ENCODE measurements around the gene ANKFY1. TPM values are rescaled to one million over a fixed set of nuclear protein-coding genes. Genes with fewer than 3 reads are reported as not detected.
A peak's percentile ranks its signal among the peaks of the same experiment; 100 is the strongest.

The ANKFY1 gene
- total and polyA plus RNA-seq, 5 donors from 2014 or later: 9.9 to 61.0 (median 11.3) TPM

DNA sequence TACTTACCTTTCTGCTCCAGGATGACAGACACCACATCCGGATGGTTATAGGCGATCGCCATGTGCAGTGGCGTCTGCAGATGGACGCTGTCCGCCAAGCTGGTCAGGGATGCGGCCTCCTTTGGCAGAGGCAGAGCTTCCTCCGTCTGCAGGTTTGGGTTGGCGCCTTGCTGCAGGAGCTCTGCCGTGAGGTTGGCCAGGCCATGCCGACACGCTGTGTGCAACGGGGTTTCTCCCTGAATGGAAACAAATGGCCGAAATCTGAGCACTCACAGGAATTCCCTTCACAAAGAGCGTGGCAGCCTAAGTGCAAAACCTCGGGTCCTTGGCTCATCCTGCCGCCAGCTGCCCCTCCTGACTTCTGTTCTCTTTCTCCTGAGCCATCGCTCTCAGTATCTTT, 79.0 kb downstream of the ANKFY1 start:
- Mint-ChIP-seq H3K4me1 (peaks cover 0 to 2% (median 0%) of the 10 kb centered on the region in 4 donors), H3K27me3 (no peaks in the 10 kb centered on the region), H3K4me3 (no peak overlapping the region), H3K36me3 (peaks cover 39% of the 10 kb centered on the region), H3K27ac (no peak overlapping the region), H3K9me3 (no peaks in the 10 kb centered on the region)
- Histone ChIP-seq H3K27ac (ENCODE audit: insufficient read depth, low read length, poor library complexity, severe bottlenecking) (no peak overlapping the region), H3K4me3 (ENCODE audit: low read depth, low read length) (no peak overlapping the region), H3K36me3 (ENCODE audit: control insufficient read depth, insufficient read depth, low read length) (peaks cover 75% of the 10 kb centered on the region), H3K4me1 (ENCODE audit: control insufficient read depth, insufficient read depth, low read length, poor library complexity, severe bottlenecking) (no peaks in the 10 kb centered on the region), H3K27me3 (ENCODE audit: control insufficient read depth, insufficient read depth, low read length) (no peaks in the 10 kb centered on the region), H3K9me3 (ENCODE audit: control insufficient read depth in 2 of 2, low read length in 2 of 2) (no peaks in the 10 kb centered on the region)
- DNase-seq (no peak), ATAC-seq (ENCODE audit: low read depth in 2 of 2) (no peak)

DNA sequence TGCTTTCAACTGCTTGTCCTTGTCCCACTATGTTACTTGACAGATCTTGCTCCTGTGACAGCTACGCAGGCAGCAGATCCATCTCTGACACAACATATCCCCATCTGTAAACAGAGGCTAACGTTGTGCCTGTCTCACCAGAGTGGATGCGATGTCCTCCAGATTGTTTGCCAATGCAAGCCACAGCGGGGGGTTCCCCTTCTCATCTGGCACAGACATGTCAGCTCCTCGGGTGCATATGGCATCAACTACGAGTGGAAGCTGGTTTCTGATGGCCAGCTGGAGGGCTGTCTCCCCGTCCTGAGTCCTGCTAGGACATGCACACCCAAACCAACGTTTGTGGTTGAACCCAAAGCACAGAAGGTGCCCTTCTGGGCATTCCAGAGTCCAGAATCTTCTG, 81.7 kb downstream of the ANKFY1 start:
- no peak overlapping the region for H3K4me3 Mint-ChIP-seq
- DNase-seq (no peak), ATAC-seq (ENCODE audit: low read depth in 2 of 2) (no peak)
- peaks cover 62% of the 10 kb centered on the region for H3K36me3 Mint-ChIP-seq
- peaks cover 6% of the 10 kb centered on the region for H3K4me1 ChIP-seq (ENCODE audit: control insufficient read depth, insufficient read depth, low read length, poor library complexity, severe bottlenecking)
- H3K27ac ChIP-seq (ENCODE audit: insufficient read depth, low read length, poor library complexity, severe bottlenecking): no peak overlapping the region
- peaks cover 79% of the 10 kb centered on the region for H3K36me3 ChIP-seq (ENCODE audit: control insufficient read depth, insufficient read depth, low read length)
- no peaks in the 10 kb centered on the region for H3K27me3 ChIP-seq (ENCODE audit: control insufficient read depth, insufficient read depth, low read length)
- peaks cover 0 to 12% (median 10%) of the 10 kb centered on the region in 4 donors for H3K4me1 Mint-ChIP-seq
- no peak overlapping the region for H3K4me3 ChIP-seq (ENCODE audit: low read depth, low read length)
- no peaks in the 10 kb centered on the region for H3K9me3 ChIP-seq (ENCODE audit: control insufficient read depth in 2 of 2, low read length in 2 of 2)
- H3K27me3 Mint-ChIP-seq: no peaks in the 10 kb centered on the region
- no peaks in the 10 kb centered on the region for H3K9me3 Mint-ChIP-seq
- no peak overlapping the region for H3K27ac Mint-ChIP-seq

DNA sequence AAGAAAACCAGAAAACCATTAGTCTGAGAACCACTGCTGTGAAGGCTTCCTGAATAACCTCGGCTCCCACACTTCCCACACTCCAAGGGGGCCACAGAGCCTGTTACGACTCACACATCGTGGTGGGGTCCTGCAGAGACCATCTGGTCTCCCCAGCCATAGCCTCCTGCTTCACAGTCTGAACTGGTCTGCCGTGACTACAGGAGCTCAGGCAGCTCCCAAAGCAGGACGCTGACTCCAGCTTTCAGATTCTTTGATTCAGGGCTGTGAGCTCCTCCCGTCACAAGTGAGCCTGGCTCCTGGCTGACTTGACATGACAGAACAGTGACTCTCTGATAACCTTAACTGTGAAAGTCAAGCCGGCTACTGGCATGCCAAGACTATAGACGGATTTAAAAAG, 83.0 kb downstream of the ANKFY1 start:
- peaks cover 57% of the 10 kb centered on the region for H3K36me3 Mint-ChIP-seq

DNA sequence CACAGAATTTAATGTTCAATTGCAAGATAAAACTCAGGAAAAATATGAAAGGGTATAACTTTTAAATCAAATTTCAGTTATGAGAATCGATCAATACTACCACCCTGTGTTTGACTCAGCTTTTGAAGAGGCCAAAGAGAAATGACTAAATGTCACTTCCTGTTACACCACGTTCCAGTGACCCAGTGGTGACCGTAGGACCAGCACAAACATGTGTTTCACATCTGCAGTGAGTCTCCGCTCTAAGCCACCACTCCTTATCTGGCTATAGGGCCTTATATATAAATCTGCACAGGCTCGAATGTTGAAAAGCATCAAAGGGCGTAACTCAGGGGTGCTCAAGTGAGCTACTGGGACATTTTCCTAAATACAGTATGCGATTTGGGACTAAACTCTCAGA, 84.7 kb downstream of the ANKFY1 start:
- Histone ChIP-seq H3K27ac (ENCODE audit: insufficient read depth, low read length, poor library complexity, severe bottlenecking) (no peak overlapping the region), H3K36me3 (ENCODE audit: control insufficient read depth, insufficient read depth, low read length) (peaks cover 65% of the 10 kb centered on the region), H3K9me3 (ENCODE audit: control insufficient read depth in 2 of 2, low read length in 2 of 2) (no peaks in the 10 kb centered on the region), H3K4me1 (ENCODE audit: control insufficient read depth, insufficient read depth, low read length, poor library complexity, severe bottlenecking) (peaks cover 35% of the 10 kb centered on the region), H3K27me3 (ENCODE audit: control insufficient read depth, insufficient read depth, low read length) (no peaks in the 10 kb centered on the region), H3K4me3 (ENCODE audit: low read depth, low read length) (no peak overlapping the region)
- no peaks in the 10 kb centered on the region for H3K27me3 Mint-ChIP-seq
- H3K4me3 Mint-ChIP-seq: peak overlapping the region in 1 of 4 donors; percentile 28
- peaks cover 5 to 42% (median 34%) of the 10 kb centered on the region in 4 donors for H3K4me1 Mint-ChIP-seq
- ATAC-seq (ENCODE audit: low read depth in 2 of 2): no peak
- no peaks in the 10 kb centered on the region for H3K9me3 Mint-ChIP-seq
- peak overlapping the region in 2 of 3 donors; percentile 72 to 77 for H3K27ac Mint-ChIP-seq
- DNase-seq: no peak
- peaks cover 56% of the 10 kb centered on the region for H3K36me3 Mint-ChIP-seq

More for the DNA sequence above, 83.0 kb downstream of the ANKFY1 start:
- Mint-ChIP-seq H3K9me3 (no peaks in the 10 kb centered on the region), H3K4me3 (no peak overlapping the region), H3K27ac (no peak overlapping the region), H3K4me1 (peaks cover 0 to 25% (median 22%) of the 10 kb centered on the region in 4 donors), H3K27me3 (no peaks in the 10 kb centered on the region)
- ATAC-seq (ENCODE audit: low read depth in 2 of 2) (no peak), DNase-seq (no peak)
- Histone ChIP-seq H3K27ac (ENCODE audit: insufficient read depth, low read length, poor library complexity, severe bottlenecking) (no peak overlapping the region), H3K36me3 (ENCODE audit: control insufficient read depth, insufficient read depth, low read length) (peaks cover 73% of the 10 kb centered on the region), H3K27me3 (ENCODE audit: control insufficient read depth, insufficient read depth, low read length) (no peaks in the 10 kb centered on the region), H3K9me3 (ENCODE audit: control insufficient read depth in 2 of 2, low read length in 2 of 2) (no peaks in the 10 kb centered on the region), H3K4me3 (ENCODE audit: low read depth, low read length) (no peak overlapping the region), H3K4me1 (ENCODE audit: control insufficient read depth, insufficient read depth, low read length, poor library complexity, severe bottlenecking) (peaks cover 18% of the 10 kb centered on the region)

DNA sequence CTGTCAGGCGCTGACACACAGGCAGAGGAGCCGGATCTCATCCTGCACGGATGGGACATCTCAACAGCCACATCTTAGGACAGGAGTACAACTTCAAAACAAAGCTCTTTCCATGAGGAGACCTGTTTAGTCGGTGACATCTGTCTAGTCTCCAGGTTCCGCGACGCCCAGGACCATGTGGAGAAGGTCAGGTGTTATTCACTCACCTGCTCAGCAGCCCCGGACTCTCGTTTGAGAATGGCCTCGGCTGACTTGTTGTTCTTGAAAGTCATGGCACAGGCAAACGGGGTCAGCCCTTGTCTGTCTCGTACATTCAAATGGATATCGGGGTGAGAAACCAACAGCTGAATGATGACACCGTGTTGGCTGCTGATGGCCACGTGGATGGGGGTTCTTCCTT, 85.1 kb downstream of the ANKFY1 start:
- no peak overlapping the region for H3K4me3 ChIP-seq (ENCODE audit: low read depth, low read length)
- Mint-ChIP-seq H3K27ac (peak overlapping the region; percentile 48 to 93 (median 77)), H3K36me3 (peaks cover 53% of the 10 kb centered on the region), H3K4me3 (peak overlapping the region in 1 of 4 donors; percentile 9), H3K4me1 (peaks cover 6 to 46% (median 37%) of the 10 kb centered on the region in 4 donors), H3K9me3 (no peaks in the 10 kb centered on the region), H3K27me3 (no peaks in the 10 kb centered on the region)
- peaks cover 39% of the 10 kb centered on the region for H3K4me1 ChIP-seq (ENCODE audit: control insufficient read depth, insufficient read depth, low read length, poor library complexity, severe bottlenecking)
- peaks cover 65% of the 10 kb centered on the region for H3K36me3 ChIP-seq (ENCODE audit: control insufficient read depth, insufficient read depth, low read length)
- no peaks in the 10 kb centered on the region for H3K27me3 ChIP-seq (ENCODE audit: control insufficient read depth, insufficient read depth, low read length)
- ATAC-seq (ENCODE audit: low read depth in 2 of 2) (no peak), DNase-seq (no peak)
- no peak overlapping the region for H3K27ac ChIP-seq (ENCODE audit: insufficient read depth, low read length, poor library complexity, severe bottlenecking)
- no peaks in the 10 kb centered on the region for H3K9me3 ChIP-seq (ENCODE audit: control insufficient read depth in 2 of 2, low read length in 2 of 2)

DNA sequence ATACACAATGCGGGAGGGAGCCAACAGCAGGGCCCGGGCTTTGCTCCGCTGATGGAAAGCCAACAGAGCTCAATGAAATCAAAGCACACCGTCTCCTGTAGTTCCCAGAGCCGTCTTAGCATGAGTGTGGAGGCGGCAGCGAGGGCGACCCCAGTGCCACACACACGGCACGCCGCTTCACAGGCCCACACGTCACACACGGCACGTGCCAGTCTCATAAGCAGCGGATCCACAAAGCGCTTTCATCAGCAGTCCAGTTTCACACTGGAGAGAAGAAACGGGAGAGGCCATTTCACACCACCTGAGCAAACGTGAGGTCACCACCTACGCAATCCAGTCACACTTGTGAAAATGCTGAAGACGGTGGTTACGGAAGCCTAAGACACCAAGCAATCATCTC, 86.0 kb downstream of the ANKFY1 start:
- H3K4me3 ChIP-seq (ENCODE audit: low read depth, low read length): no peak overlapping the region
- peaks cover 44% of the 10 kb centered on the region for H3K4me1 ChIP-seq (ENCODE audit: control insufficient read depth, insufficient read depth, low read length, poor library complexity, severe bottlenecking)
- H3K27me3 ChIP-seq (ENCODE audit: control insufficient read depth, insufficient read depth, low read length): no peaks in the 10 kb centered on the region
- H3K36me3 Mint-ChIP-seq: peaks cover 47% of the 10 kb centered on the region
- H3K4me1 Mint-ChIP-seq: peaks cover 6 to 47% (median 37%) of the 10 kb centered on the region in 4 donors
- H3K4me3 Mint-ChIP-seq: no peak overlapping the region
- H3K27ac ChIP-seq (ENCODE audit: insufficient read depth, low read length, poor library complexity, severe bottlenecking): no peak overlapping the region
- peak overlapping the region in 2 of 3 donors; percentile 93 to 98 for H3K27ac Mint-ChIP-seq
- no peaks in the 10 kb centered on the region for H3K9me3 Mint-ChIP-seq
- DNase-seq (no peak), ATAC-seq (ENCODE audit: low read depth in 2 of 2) (no peak)
- H3K36me3 ChIP-seq (ENCODE audit: control insufficient read depth, insufficient read depth, low read length): peaks cover 63% of the 10 kb centered on the region
- no peaks in the 10 kb centered on the region for H3K9me3 ChIP-seq (ENCODE audit: control insufficient read depth in 2 of 2, low read length in 2 of 2)
- no peaks in the 10 kb centered on the region for H3K27me3 Mint-ChIP-seq

DNA sequence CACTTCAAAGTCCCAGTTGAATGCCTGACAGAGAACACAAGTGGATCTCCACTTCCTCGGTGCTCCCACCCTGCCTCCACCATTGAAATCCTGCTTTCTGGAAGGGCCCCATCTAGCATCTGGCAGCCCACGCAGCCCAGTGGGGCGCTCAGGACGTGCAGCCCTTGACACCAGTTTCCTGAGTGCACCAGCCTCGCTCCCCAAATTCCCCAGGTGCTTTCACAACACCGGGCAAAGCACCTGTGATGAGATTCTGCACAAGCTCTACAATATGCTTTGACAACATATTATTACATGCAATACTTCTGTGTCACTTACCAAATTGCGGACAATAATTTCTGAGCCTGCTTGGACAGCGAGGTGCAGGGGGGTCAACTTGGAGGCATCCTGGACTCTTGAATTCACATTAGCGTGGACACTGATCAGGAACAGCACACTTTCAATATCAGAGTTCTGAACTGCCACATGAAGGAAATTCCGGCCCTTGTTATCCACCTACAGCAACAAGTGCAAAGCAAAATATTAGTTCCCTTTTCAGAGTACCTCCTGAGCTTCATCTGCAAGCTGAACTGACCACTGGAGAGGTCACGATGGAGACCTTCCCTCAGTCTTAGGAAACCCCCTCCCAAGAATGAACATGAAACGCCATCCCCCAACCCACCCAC, 86.8 kb downstream of the ANKFY1 start:
- Histone ChIP-seq H3K9me3 (ENCODE audit: control insufficient read depth in 2 of 2, low read length in 2 of 2) (no peaks in the 10 kb centered on the region), H3K27ac (ENCODE audit: insufficient read depth, low read length, poor library complexity, severe bottlenecking) (peak overlapping the region; percentile 82), H3K27me3 (ENCODE audit: control insufficient read depth, insufficient read depth, low read length) (no peaks in the 10 kb centered on the region), H3K4me1 (ENCODE audit: control insufficient read depth, insufficient read depth, low read length, poor library complexity, severe bottlenecking) (peaks cover 44% of the 10 kb centered on the region), H3K4me3 (ENCODE audit: low read depth, low read length) (peak overlapping the region; percentile 58), H3K36me3 (ENCODE audit: control insufficient read depth, insufficient read depth, low read length) (peaks cover 64% of the 10 kb centered on the region)
- Mint-ChIP-seq H3K36me3 (peaks cover 40% of the 10 kb centered on the region), H3K9me3 (no peaks in the 10 kb centered on the region), H3K27ac (peak overlapping the region; percentile 93 to 98 (median 97)), H3K27me3 (no peaks in the 10 kb centered on the region), H3K4me1 (peaks cover 6 to 47% (median 37%) of the 10 kb centered on the region in 4 donors), H3K4me3 (peak overlapping the region; percentile 59 to 91 (median 86))
- DNase-seq (no peak), ATAC-seq (ENCODE audit: low read depth in 2 of 2) (peak; percentile 10 to 12)

Data from CD4-positive, CD25-positive, alpha-beta regulatory T cell (primary cell).